Lower lobe of right lung (tissue), 2 donors: ENCODE data around the gene PABPC1L. TPM values are rescaled to one million over a fixed set of nuclear protein-coding genes. Genes with fewer than 3 reads are reported as not detected.
A peak's percentile ranks its signal among the peaks of the same experiment; 100 is the strongest.

Source experiments
- ATAC-seq, 2 donors: fragments of 200-7000 bp; cut with Tn5 transposase; one replicate each; pipeline ENCODE4 v1.9.1; 2020 to 2022; ENCODE audit warnings: mild to moderate bottlenecking in 2 of 2, moderate library complexity in 2 of 2
- DNase-seq: peaks from one replicate; pipeline ENCODE4 v3.0.0-alpha.2; 2020
- H3K27ac ChIP-seq: fragments of 200-600 bp; one replicate; pipeline ENCODE4 v1.8.0; 2022
- H3K27me3 ChIP-seq: fragments of 200-600 bp; one replicate; pipeline ENCODE4 v1.8.0; 2022; ENCODE audit warnings: low read depth
- H3K36me3 ChIP-seq: fragments of 200-600 bp; one replicate; pipeline ENCODE4 v1.8.0; 2022; ENCODE audit warnings: mild to moderate bottlenecking
- H3K4me1 ChIP-seq: fragments of 200-600 bp; one replicate; pipeline ENCODE4 v1.8.0; 2022
- H3K4me3 ChIP-seq: fragments of 200-600 bp; one replicate; pipeline ENCODE4 v1.8.0; 2022; ENCODE audit warnings: mild to moderate bottlenecking
- H3K9me3 ChIP-seq: fragments of 200-600 bp; one replicate; pipeline ENCODE4 v1.8.0; 2022
- CTCF ChIP-seq: fragments of 200-600 bp; IDR thresholded peaks from one replicate; pipeline ENCODE4 v1.8.0; 2022; ENCODE audit warnings: antibody characterized with exemption, mild to moderate bottlenecking
- intact Hi-C: fragments of 100-400 bp; cut with DNase I; formaldehyde crosslinking; loops from one replicate; pipeline ENCODE4 v1.11.0; 2022
- total RNA-seq: library from RNA; stranded (reverse); fragmentation: NEBNext Ultra II Directional; extraction: Animal tissue kit (Norgen Biotek cat#: 25700); gene quantifications from one replicate; pipeline ENCODE4 v1.2.1, GENCODE V29; 2021
- donor health status: DM: no; HTN: yes; CAD: no; lungs with severe emphysema.

The PABPC1L gene
- total RNA-seq, 1 donor from 2014 or later = 56.3 TPM

GRCh38 chr20:44894959-44895358 lies 14.9 kb upstream of the PABPC1L start:
- intact Hi-C loops = no loop called here
- ATAC-seq = no peak

GRCh38 chr20:44896583-44896982 lies 13.3 kb upstream of the PABPC1L start:
- H3K27ac ChIP-seq = no peak overlapping the region
- no peak for TF ChIP-seq CTCF
- DNase-seq (no peak), ATAC-seq (peak; percentile 41 to 56)
- H3K9me3 ChIP-seq = no peaks in the 10 kb centered on the region
- no peak overlapping the region for H3K4me3 ChIP-seq
- H3K36me3 ChIP-seq = peaks cover 6% of the 10 kb centered on the region
- peaks cover 86% of the 10 kb centered on the region for H3K4me1 ChIP-seq
- intact Hi-C loops = no loop called here
- no peaks in the 10 kb centered on the region for H3K27me3 ChIP-seq

More at GRCh38 chr20:44894959-44895358, 14.9 kb upstream of the PABPC1L start:
- no peaks in the 10 kb centered on the region for H3K9me3 ChIP-seq
- DNase-seq = no peak
- H3K36me3 ChIP-seq = no peaks in the 10 kb centered on the region
- TF ChIP-seq CTCF = no peak
- H3K27me3 ChIP-seq = no peaks in the 10 kb centered on the region
- peaks cover 94% of the 10 kb centered on the region for H3K4me1 ChIP-seq
- H3K4me3 ChIP-seq = no peak overlapping the region
- no peak overlapping the region for H3K27ac ChIP-seq

GRCh38 chr20:44897133-44897532 lies 12.7 kb upstream of the PABPC1L start:
- DNase-seq (no peak), ATAC-seq (peak in 1 of 2 donors; percentile 23)
- Histone ChIP-seq H3K36me3 (peaks cover 12% of the 10 kb centered on the region), H3K27ac (no peak overlapping the region), H3K4me3 (no peak overlapping the region), H3K4me1 (peaks cover 80% of the 10 kb centered on the region), H3K27me3 (no peaks in the 10 kb centered on the region), H3K9me3 (no peaks in the 10 kb centered on the region)
- intact Hi-C loops = no loop called here
- TF ChIP-seq CTCF = no peak

GRCh38 chr20:44900231-44900854 lies 9.5 kb upstream of the PABPC1L start:
- intact Hi-C loops = no loop called here
- Histone ChIP-seq H3K4me1 (peaks cover 51% of the 10 kb centered on the region), H3K4me3 (no peak overlapping the region), H3K27me3 (no peaks in the 10 kb centered on the region), H3K36me3 (peaks cover 44% of the 10 kb centered on the region), H3K9me3 (no peaks in the 10 kb centered on the region), H3K27ac (no peak overlapping the region)
- DNase-seq = no peak
- peak in 1 of 2 donors; percentile 31 for ATAC-seq
- no peak for TF ChIP-seq CTCF

- peaks cover 60% of the 10 kb centered on the region for H3K36me3 ChIP-seq
- no peak overlapping the region for H3K4me3 ChIP-seq
- intact Hi-C loops = no loop called here
- H3K27ac ChIP-seq = no peak overlapping the region
- no peaks in the 10 kb centered on the region for H3K27me3 ChIP-seq
- DNase-seq = no peak
- no peak for TF ChIP-seq CTCF
- no peaks in the 10 kb centered on the region for H3K9me3 ChIP-seq
- no peak for ATAC-seq
- peaks cover 35% of the 10 kb centered on the region for H3K4me1 ChIP-seq
Measured at GRCh38 chr20:44901974-44902373, 7.9 kb upstream of the PABPC1L start.
